HepG2 (cell line): Measurements from ENCODE around the gene MND1. TPM values are rescaled to one million over a fixed set of nuclear protein-coding genes. Genes with fewer than 3 reads are reported as not detected.

Experiments
- ATAC-seq: fragments of 200-7000 bp; cut with Tn5 transposase; 3 replicates; pipeline ENCODE4 v1.9.1; 2020; ENCODE audit warnings: mild to moderate bottlenecking, moderate library complexity
- BruUV-seq: library from RNA; stranded (reverse); fragments of 400-500 nt; replicated peaks from 2 replicates; lab custom pipeline; 2021; lab: Mats Ljungman, UMichigan
- CTCF ChIA-PET: fragments of 300-600 bp; formaldehyde crosslinking; extraction: SDS; loops from one replicate; lab custom pipeline; 2021; ENCODE audit warnings: low total read pairs, inconsistent platforms, low intra/inter-chr PET ratio; lab: Yijun Ruan, JAX
- POLR2A ChIA-PET: fragments of 350-600 bp; sonication (Branson Sonifier 250); formaldehyde crosslinking; loops from one replicate; lab custom pipeline; 2020; ENCODE audit warnings: antibody characterized with exemption, inconsistent platforms; lab: Yijun Ruan, JAX
- DNase-seq: peaks from one replicate; pipeline ENCODE4 v3.0.0-alpha.2; 2015; ENCODE audit warnings: low spot score
- FAIRE-seq: peaks from 3 replicates; lab custom pipeline; 2011; peaks lifted over from hg19 to GRCh38; lab: Jason Lieb, UNC
- H2AFZ ChIP-seq: one replicate; pipeline ENCODE4 v1.6.1; 2011; ENCODE audit warnings: low read length, inconsistent platforms
- H3K27ac ChIP-seq: fragments of 300-600 bp; 3 replicates; pipeline ENCODE4 v1.8.0; 2011; ENCODE audit warnings: mixed run types, mild to moderate bottlenecking, mixed read lengths, low read length, inconsistent platforms; ENCODE audit not compliant: insufficient read depth; ENCODE audit errors: extremely low read length
- H3K27me3 ChIP-seq, 2 experiments: fragments of 200-600 bp in 1 of 2; 2 replicates in 1 of 2; 3 replicates in 1 of 2; pipeline versions ENCODE4 v1.6.0 to v1.8.0; 2011; ENCODE audit warnings: low read length in 2 of 2, mild to moderate bottlenecking in 2 of 2, moderate library complexity in 2 of 2, inconsistent platforms in 1 of 2; ENCODE audit not compliant: insufficient read depth in 2 of 2, control insufficient read depth in 1 of 2
- H3K36me3 ChIP-seq, 2 experiments: fragments of 200-600 bp in 1 of 2; replicated peaks in 1 of 2; 2 replicates in 1 of 2; 3 replicates in 1 of 2; pipeline versions ENCODE4 v1.5.1 to v1.8.0; 2011; ENCODE audit warnings: low read length in 2 of 2, inconsistent platforms in 1 of 2; ENCODE audit not compliant: insufficient read depth in 2 of 2, control insufficient read depth in 1 of 2
- H3K4me1 ChIP-seq: 2 replicates; pipeline ENCODE4 v1.5.1; 2012; ENCODE audit warnings: low read length, inconsistent platforms; ENCODE audit not compliant: insufficient read depth
- H3K4me2 ChIP-seq: 2 replicates; pipeline ENCODE4 v1.6.0; 2011; ENCODE audit warnings: low read depth, low read length, inconsistent platforms
- H3K4me3 ChIP-seq, 3 experiments: fragments of 200-600 bp in 1 of 3; sonication (generic), shearing (Covaris generic) in 1 of 3; replicated peaks in 1 of 3; 2 replicates each; pipeline ENCODE4 v1.5.1; 2011 to 2016; ENCODE audit warnings: low read length in 3 of 3, inconsistent platforms in 2 of 3, low read depth in 2 of 3, mild to moderate bottlenecking in 2 of 3, control low read depth in 1 of 3, mixed read lengths in 1 of 3; ENCODE audit not compliant: insufficient read depth in 1 of 3
- H3K79me2 ChIP-seq: one replicate; pipeline ENCODE4 v1.6.1; 2011; ENCODE audit warnings: low read length, inconsistent platforms; ENCODE audit not compliant: insufficient read depth
- H3K9ac ChIP-seq: 2 replicates; pipeline ENCODE4 v1.6.0; 2011; ENCODE audit warnings: mild to moderate bottlenecking, low read depth, low read length, inconsistent platforms; ENCODE audit not compliant: insufficient read depth
- H3K9me3 ChIP-seq: 2 replicates; pipeline ENCODE4 v1.5.1; 2012; ENCODE audit warnings: mild to moderate bottlenecking, low read length
- H4K20me1 ChIP-seq: 2 replicates; pipeline ENCODE4 v1.6.0; 2011; ENCODE audit warnings: inconsistent platforms, mild to moderate bottlenecking, low read length, moderate library complexity; ENCODE audit not compliant: insufficient read depth
- MLLT10 ChIP-seq: sonication (generic); formaldehyde crosslinking; IDR thresholded peaks from 2 replicates; pipeline ENCODE4 v1.4.0; 2020; ENCODE audit warnings: missing genetic modification reagents
- ZNF256 ChIP-seq: sonication (generic); formaldehyde crosslinking; conservative IDR thresholded peaks from 2 replicates; pipeline ENCODE4 v1.4.0; 2020; ENCODE audit warnings: missing genetic modification reagents
- ZNF839 ChIP-seq: sonication (generic); formaldehyde crosslinking; IDR thresholded peaks from 2 replicates; pipeline ENCODE4 v1.4.0; 2020; ENCODE audit warnings: missing genetic modification reagents, mild to moderate bottlenecking, borderline replicate concordance
- WGBS: methylation state at CpG from one replicate; pipeline ENCODE4 v1.1.6; 2017; ENCODE audit warnings: low lambda C conversion rate; 5-methylcytosine and 5-hydroxymethylcytosine counted together
- in situ Hi-C: cut with HindIII; loops from 2 replicates; pipeline ENCODE4 v1.10.0; 2017; ENCODE audit warnings: low pct_unique_long_range_greater_than_20kb; ENCODE audit not compliant: extremely low pct_ligation_motif_present
- intact Hi-C: fragments of 100-400 bp; cut with micrococcal nuclease; formaldehyde crosslinking; loops from one replicate; pipeline ENCODE4 v1.10.0; 2022; ENCODE audit not compliant: unreplicated experiment
- polyA plus RNA-seq, 8 experiments: library from polyadenylated mRNA; depleted of rRNA in 3 of 8; stranded (reverse) in 7 of 8; unstranded in 1 of 8; fragments of >200 nt; fragmentation: Illumina TruSeq in 4 of 8; extraction: Trizol in 4 of 8; gene quantifications; 2 replicates each; pipeline versions ENCODE4 v1.2.1 to v1.2.3, GENCODE V29; 2011 to 2016; ENCODE audit warnings: low read depth in 4 of 8, missing spikeins in 1 of 8, mixed read lengths in 1 of 8; ENCODE audit not compliant: insufficient read depth in 1 of 8
- total RNA-seq, 5 experiments: library from RNA; depleted of rRNA; stranded (reverse); fragments of >200 nt; fragmentation: Illumina TruSeq; extraction: Trizol; gene quantifications; 2 replicates each; pipeline ENCODE4 v1.2.3, GENCODE V29; 2016; ENCODE audit warnings: low read depth in 1 of 5
- TF ChIP-seq, protein P1 (sequence below): IDR thresholded peaks from 2 replicates; pipeline ENCODE4 v1.6.1; 2018; ENCODE audit warnings: missing genetic modification reagents, mild to moderate bottlenecking, missing compliant biosample characterization
- TF ChIP-seq, protein P2 (sequence below): sonication (generic); formaldehyde crosslinking; IDR thresholded peaks from 2 replicates; pipeline ENCODE4 v1.8.0; 2022; ENCODE audit warnings: missing genetic modification reagents, mild to moderate bottlenecking, moderate library complexity, borderline replicate concordance

MND1 gene
- total and polyA plus RNA-seq, 2 of the 13 experiments (the other 11 are each of a cell fraction or from before 2014, with no cell fraction given), result 4.8 to 30.7 TPM

DNA sequence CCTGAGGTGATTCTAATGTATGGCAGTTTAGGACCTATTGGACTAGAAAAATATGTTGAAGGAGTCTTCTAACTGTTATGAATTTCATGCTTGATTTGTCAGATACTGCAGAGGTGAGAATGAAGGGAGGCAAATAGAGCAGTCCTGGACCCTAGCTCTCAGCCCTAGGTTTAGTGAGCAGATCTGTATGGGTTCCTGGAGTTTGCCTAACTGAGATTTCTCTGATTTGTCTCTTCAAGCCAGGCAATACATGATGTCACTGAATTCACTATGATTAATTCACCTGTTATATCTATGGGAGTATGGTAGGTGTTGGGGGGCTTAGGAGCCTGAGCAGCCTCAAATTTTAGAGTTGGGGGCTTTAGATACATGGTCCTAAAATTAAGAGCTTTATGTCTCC, 2.6 kb downstream of the MND1 start:
- FAIRE-seq, result no peak
- no peak overlapping the region for H3K4me2 ChIP-seq
- ChIA-PET POLR2A (no interaction called here), CTCF (interaction anchor here (1.1 kb wide), 1 partner anchor 229 kb away, joined by 3 read pairs; no protein-coding TSS in a partner anchor)
- TF ChIP-seq, protein P1, sequence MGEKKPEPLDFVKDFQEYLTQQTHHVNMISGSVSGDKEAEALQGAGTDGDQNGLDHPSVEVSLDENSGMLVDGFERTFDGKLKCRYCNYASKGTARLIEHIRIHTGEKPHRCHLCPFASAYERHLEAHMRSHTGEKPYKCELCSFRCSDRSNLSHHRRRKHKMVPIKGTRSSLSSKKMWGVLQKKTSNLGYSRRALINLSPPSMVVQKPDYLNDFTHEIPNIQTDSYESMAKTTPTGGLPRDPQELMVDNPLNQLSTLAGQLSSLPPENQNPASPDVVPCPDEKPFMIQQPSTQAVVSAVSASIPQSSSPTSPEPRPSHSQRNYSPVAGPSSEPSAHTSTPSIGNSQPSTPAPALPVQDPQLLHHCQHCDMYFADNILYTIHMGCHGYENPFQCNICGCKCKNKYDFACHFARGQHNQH, result no peak
- no peak for TF ChIP-seq ZNF256
- no peak for TF ChIP-seq ZNF839 (CRISPR knock-in tag)
- TF ChIP-seq, protein P2, sequence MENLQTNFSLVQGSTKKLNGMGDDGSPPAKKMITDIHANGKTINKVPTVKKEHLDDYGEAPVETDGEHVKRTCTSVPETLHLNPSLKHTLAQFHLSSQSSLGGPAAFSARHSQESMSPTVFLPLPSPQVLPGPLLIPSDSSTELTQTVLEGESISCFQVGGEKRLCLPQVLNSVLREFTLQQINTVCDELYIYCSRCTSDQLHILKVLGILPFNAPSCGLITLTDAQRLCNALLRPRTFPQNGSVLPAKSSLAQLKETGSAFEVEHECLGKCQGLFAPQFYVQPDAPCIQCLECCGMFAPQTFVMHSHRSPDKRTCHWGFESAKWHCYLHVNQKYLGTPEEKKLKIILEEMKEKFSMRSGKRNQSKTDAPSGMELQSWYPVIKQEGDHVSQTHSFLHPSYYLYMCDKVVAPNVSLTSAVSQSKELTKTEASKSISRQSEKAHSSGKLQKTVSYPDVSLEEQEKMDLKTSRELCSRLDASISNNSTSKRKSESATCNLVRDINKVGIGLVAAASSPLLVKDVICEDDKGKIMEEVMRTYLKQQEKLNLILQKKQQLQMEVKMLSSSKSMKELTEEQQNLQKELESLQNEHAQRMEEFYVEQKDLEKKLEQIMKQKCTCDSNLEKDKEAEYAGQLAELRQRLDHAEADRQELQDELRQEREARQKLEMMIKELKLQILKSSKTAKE (CRISPR knock-in tag), result no peak
- H3K9ac ChIP-seq, result no peak overlapping the region
- H3K79me2 ChIP-seq, result peaks cover 38% of the 10 kb centered on the region
- intact Hi-C loops (no loop called here), in situ Hi-C loops (loop anchor here (5.0 kb wide), 1 partner anchor 230 kb away; no protein-coding TSS in a partner anchor)
- no peaks in the 10 kb centered on the region for H3K9me3 ChIP-seq
- H4K20me1 ChIP-seq, result no peaks in the 10 kb centered on the region
- H3K36me3 ChIP-seq, result 0 out of 5 replicates have a peak, but pooled peaks cover 0 to under 1% of the 10 kb centered on the region in 2 experiments
- BruUV-seq, result no TSS peak
- no peak for DNase-seq
- peaks cover 40% of the 10 kb centered on the region for H3K4me1 ChIP-seq
- H3K27ac ChIP-seq, result no peak overlapping the region
- no peaks in the 10 kb centered on the region; a peak in 1 of 5 replicates for H3K27me3 ChIP-seq
- no peak overlapping the region for H2AFZ ChIP-seq
- no peak for ATAC-seq
- no peak overlapping the region for H3K4me3 ChIP-seq

DNA sequence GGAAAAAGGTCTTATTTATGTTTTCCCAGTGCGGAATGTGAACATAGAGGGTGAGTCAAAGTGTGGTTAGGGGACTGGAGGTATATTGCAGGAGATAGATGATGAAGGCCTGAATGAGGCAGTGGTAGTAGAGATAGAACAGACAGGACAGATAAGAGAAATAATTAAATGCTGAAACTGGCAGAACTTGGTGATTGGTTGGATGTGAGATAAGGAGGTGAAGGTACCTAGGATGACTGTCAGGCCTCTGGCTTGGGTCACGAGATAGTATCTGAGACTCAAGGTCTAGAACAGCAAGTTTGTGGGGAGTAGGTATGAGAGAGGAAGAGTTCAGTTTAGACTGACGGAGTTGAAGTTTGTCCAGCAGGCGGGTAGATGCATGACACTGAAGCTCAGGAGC, 3.5 kb downstream of the MND1 start:
- intact Hi-C loops (no loop called here), in situ Hi-C loops (loop anchor here (5.0 kb wide), 1 partner anchor 229 kb away; no protein-coding TSS in a partner anchor)
- WGBS, result 88% methylated on average over 4 of the region's 4 CpGs
- H3K4me1 ChIP-seq, result peaks cover 38% of the 10 kb centered on the region
- no peak for DNase-seq
- H3K9me3 ChIP-seq, result no peaks in the 10 kb centered on the region
- peaks cover 38% of the 10 kb centered on the region for H3K79me2 ChIP-seq
- no TSS peak for BruUV-seq
- ChIA-PET CTCF (no interaction called here), POLR2A (no interaction called here)
- no peak overlapping the region for H3K9ac ChIP-seq
- no peak for TF ChIP-seq MLLT10 (CRISPR knock-in tag)
- no peak for FAIRE-seq
- H3K27ac ChIP-seq, result no peak overlapping the region
- no peak overlapping the region for H3K4me2 ChIP-seq
- no peak for ATAC-seq
- no peaks in the 10 kb centered on the region; a peak in 1 of 5 replicates for H3K27me3 ChIP-seq
- H3K4me3 ChIP-seq, result no peak overlapping the region
- H2AFZ ChIP-seq, result no peak overlapping the region
- no peaks in the 10 kb centered on the region for H4K20me1 ChIP-seq
- 0 out of 5 replicates have a peak, but pooled peaks cover 0 to 1% of the 10 kb centered on the region in 2 experiments for H3K36me3 ChIP-seq
